ENCODE data around the gene GAGE2A.
"Not testable (repeated sequence)": the region's sequence is repeated elsewhere in the genome, so short reads cannot be mapped to it uniquely, and the experiment has no call there.

The GAGE2A gene, protein sequence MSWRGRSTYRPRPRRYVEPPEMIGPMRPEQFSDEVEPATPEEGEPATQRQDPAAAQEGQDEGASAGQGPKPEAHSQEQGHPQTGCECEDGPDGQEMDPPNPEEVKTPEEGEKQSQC

DNA sequence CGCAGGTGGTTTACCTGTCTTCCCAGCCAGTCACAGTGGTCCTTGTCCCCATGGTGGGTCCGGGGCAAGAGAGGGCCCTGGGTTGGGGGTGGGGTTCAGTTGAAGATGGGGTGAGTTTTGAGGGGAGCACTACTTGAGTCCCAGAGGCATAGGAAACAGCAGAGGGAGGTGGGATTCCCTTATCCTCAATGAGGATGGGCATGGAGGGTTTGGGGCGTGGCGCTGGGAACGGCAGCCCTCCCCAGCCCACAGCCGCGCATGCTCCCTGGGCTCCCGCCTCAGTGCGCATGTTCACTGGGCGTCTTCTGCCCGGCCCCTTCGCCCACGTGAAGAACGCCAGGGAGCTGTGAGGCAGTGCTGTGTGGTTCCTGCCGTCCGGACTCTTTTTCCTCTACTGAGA is at the start of gene GAGE2A:
Gene GAGE2A, plus strand, starts transcription at position 301 of the 400 bp plus-strand sequence. CDS start 1,155 bp downstream, outside the sequence.
- not testable (repeated sequence) for DNase-seq (ENCODE audit: low read depth, low spot score); H3K27ac ChIP-seq

DNA sequence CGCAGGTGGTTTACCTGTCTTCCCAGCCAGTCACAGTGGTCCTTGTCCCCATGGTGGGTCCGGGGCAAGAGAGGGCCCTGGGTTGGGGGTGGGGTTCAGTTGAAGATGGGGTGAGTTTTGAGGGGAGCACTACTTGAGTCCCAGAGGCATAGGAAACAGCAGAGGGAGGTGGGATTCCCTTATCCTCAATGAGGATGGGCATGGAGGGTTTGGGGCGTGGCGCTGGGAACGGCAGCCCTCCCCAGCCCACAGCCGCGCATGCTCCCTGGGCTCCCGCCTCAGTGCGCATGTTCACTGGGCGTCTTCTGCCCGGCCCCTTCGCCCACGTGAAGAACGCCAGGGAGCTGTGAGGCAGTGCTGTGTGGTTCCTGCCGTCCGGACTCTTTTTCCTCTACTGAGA is 47.9 kb upstream of the GAGE2A start, which contains the start of gene GAGE12D:
Gene GAGE12D, plus strand, starts transcription at position 301 of the 400 bp plus-strand sequence. CDS start 1,155 bp downstream, outside the sequence.
- DNase-seq (ENCODE audit: low read depth, low spot score); H3K27ac ChIP-seq: not testable (repeated sequence)

GRCh38 chrX:49550989-49551388 is 38.3 kb upstream of the GAGE2A start, which contains the start of gene GAGE12E:
TSS of gene GAGE12E (plus strand) at chrX:49551289. CDS start at chrX:49552444, 1,155 bp downstream.
- DNase-seq (ENCODE audit: low read depth, low spot score); H3K27ac ChIP-seq: not testable (repeated sequence)

DNA sequence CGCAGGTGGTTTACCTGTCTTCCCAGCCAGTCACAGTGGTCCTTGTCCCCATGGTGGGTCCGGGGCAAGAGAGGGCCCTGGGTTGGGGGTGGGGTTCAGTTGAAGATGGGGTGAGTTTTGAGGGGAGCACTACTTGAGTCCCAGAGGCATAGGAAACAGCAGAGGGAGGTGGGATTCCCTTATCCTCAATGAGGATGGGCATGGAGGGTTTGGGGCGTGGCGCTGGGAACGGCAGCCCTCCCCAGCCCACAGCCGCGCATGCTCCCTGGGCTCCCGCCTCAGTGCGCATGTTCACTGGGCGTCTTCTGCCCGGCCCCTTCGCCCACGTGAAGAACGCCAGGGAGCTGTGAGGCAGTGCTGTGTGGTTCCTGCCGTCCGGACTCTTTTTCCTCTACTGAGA is 28.8 kb upstream of the GAGE2A start, which contains the start of gene GAGE12F:
Gene GAGE12F, plus strand, starts transcription at position 301 of the 400 bp plus-strand sequence. CDS start 1,155 bp downstream, outside the sequence.
- H3K27ac ChIP-seq; DNase-seq (ENCODE audit: low read depth, low spot score): not testable (repeated sequence)

DNA sequence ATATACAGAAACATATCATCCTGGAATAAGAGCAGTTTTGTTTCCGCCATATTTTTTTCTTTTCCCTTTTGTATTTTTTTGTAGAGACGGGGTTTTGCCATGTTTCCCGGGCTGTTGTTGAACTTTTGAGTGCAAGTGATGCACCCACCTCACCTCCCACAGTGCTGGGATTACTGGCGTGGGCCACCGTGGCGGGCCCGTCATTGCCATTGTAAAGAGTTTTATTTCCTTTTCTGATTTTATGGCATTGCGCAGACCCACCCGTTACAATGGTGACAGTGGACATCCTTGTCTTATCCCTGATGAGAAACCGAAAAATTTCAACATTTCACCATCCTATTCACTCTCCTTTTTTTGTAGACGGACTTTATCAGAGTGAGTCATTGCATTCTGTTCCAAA is 20.6 kb upstream of the GAGE2A start:
- DNase-seq (ENCODE audit: low read depth, low spot score); H3K27ac ChIP-seq: not testable (repeated sequence)

GRCh38 chrX:49569152-49569551 is 20.1 kb upstream of the GAGE2A start:
- DNase-seq (ENCODE audit: low read depth, low spot score); H3K27ac ChIP-seq: not testable (repeated sequence)

DNA sequence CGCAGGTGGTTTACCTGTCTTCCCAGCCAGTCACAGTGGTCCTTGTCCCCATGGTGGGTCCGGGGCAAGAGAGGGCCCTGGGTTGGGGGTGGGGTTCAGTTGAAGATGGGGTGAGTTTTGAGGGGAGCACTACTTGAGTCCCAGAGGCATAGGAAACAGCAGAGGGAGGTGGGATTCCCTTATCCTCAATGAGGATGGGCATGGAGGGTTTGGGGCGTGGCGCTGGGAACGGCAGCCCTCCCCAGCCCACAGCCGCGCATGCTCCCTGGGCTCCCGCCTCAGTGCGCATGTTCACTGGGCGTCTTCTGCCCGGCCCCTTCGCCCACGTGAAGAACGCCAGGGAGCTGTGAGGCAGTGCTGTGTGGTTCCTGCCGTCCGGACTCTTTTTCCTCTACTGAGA is 19.2 kb upstream of the GAGE2A start, which contains the start of gene GAGE12G:
Gene GAGE12G, plus strand, starts transcription at position 301 of the 400 bp plus-strand sequence. CDS start 1,155 bp downstream, outside the sequence.
- DNase-seq (ENCODE audit: low read depth, low spot score); H3K27ac ChIP-seq: not testable (repeated sequence)

GRCh38 chrX:49579649-49580048 is 9.6 kb upstream of the GAGE2A start, which contains the start of gene GAGE12H:
TSS of gene GAGE12H (plus strand) at chrX:49579949. CDS start at chrX:49581104, 1,155 bp downstream.
- not testable (repeated sequence) for DNase-seq (ENCODE audit: low read depth, low spot score)

DNA sequence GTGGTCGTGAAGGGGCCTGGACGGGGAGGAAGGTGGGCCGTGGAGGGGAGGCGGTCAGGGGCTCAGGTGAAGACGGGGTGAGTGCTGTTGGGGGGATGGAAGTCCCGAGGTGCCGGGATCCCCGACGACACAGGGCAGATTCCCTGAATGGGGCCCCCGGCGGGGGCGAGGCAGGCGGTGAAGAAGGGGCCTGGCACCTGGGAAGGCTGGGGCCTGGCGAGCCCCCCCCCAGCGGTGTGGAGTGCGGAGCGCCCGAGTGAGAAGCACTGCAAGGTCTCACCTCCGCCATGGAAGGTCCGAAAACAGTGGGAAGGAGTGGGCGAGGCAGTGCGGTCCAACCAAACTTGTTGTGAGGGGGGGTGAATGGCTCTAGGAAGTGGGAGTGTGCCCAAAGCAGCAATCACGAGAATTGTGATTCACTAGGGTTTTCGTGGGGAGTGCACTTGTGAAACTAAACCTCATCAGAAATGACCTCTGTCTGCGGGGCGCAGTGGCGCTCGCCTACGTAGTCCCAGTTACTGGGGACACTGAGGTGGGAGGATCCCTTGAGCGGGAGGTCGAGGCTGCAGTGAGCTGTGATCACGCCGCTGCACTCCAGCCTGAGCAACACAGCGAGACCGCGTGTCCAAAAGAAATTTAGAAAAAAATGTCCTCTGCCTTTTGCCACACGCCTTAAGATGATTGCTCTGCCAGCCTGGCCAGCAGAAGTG is 628 bp downstream of the GAGE2A start:
- not testable (repeated sequence) for H3K27ac ChIP-seq; DNase-seq (ENCODE audit: low read depth, low spot score)

More at GRCh38 chrX:49579649-49580048, 9.6 kb upstream of the GAGE2A start, which contains the start of gene GAGE12H:
- not testable (repeated sequence) for H3K27ac ChIP-seq

- DNase-seq (ENCODE audit: low read depth, low spot score) = not testable (repeated sequence)
Measured at GRCh38 chrX:49590488-49590887, 1.2 kb downstream of the GAGE2A start.

DNA sequence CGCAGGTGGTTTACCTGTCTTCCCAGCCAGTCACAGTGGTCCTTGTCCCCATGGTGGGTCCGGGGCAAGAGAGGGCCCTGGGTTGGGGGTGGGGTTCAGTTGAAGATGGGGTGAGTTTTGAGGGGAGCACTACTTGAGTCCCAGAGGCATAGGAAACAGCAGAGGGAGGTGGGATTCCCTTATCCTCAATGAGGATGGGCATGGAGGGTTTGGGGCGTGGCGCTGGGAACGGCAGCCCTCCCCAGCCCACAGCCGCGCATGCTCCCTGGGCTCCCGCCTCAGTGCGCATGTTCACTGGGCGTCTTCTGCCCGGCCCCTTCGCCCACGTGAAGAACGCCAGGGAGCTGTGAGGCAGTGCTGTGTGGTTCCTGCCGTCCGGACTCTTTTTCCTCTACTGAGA is 9.4 kb downstream of the GAGE2A start, which contains the start of gene GAGE1:
Gene GAGE1, plus strand, starts transcription at position 301 of the 400 bp plus-strand sequence. CDS start 1,155 bp downstream, outside the sequence.
- DNase-seq (ENCODE audit: low read depth, low spot score) = not testable (repeated sequence)

More at GRCh38 chrX:49590488-49590887, 1.2 kb downstream of the GAGE2A start:
- H3K27ac ChIP-seq = not testable (repeated sequence)

GRCh38 chrX:49610718-49611310 is 21.5 kb downstream of the GAGE2A start:
- DNase-seq (ENCODE audit: low read depth, low spot score) = no peak
- no peak overlapping the region for H3K27ac ChIP-seq

More for the DNA sequence above, 9.4 kb downstream of the GAGE2A start, which contains the start of gene GAGE1:
- not testable (repeated sequence) for H3K27ac ChIP-seq

DNA sequence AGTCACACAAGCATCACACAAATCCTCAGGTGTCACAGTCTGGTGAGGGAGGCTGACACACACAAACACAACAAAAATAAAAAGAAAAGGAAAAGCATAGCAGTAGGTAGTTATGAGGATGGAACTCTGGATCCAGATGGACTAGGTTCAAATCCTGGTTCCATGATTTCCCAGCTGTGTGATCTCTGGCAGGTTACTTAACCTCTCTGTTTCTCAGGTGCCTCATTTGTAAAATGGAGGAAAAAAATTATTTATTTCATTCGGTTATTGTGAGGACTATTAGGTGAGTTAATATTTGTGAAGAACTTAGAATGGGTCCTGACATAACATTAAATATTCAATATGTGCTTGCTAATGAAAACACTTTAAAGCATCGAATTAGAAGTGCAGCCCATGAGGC is 29.3 kb downstream of the GAGE2A start:
- no peak for DNase-seq (ENCODE audit: low read depth, low spot score)
- no peak overlapping the region for H3K27ac ChIP-seq

GRCh38 chrX:49627086-49627777 is 37.9 kb downstream of the GAGE2A start:
- no peak for DNase-seq (ENCODE audit: low read depth, low spot score)
- no peak overlapping the region for H3K27ac ChIP-seq

DNA sequence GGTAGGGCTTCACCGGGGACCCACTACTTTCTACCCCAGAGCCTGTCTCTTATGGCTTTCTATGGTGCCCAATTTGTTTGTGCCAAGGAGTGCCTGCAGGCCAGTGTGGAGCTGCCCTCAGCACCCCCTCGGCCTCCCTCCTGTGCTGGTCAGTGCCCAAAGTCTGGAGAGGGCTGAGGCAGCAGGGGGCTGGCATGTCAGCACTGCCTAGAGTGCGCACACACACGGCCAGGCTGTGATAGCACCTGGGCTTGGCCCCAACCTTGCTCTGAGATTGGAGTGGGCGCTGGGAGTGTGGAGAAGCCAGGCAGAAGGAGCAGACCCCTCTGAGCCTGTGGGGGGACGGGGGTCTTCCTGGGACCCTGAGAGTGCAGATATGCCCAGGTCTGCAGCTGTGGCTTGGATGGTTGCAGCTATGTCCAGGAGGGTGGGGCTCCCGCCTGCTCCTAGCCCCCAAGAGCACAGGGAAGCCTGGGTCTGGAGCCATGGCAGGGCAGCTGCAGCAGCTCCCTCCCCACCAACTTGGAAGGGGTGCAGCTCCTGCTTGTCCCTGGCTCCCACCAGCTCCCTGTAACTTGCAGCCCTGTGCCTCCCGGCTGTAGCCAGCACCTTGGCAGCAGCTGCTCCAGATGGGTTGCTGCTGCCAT is 55.8 kb downstream of the GAGE2A start:
- H3K27ac ChIP-seq = no peak overlapping the region
- DNase-seq (ENCODE audit: low read depth, low spot score) = no peak

Data from epithelial cell of prostate (primary cell).